Urothelium cell line (cell line): ENCODE data around the gene INSC.
"Not testable (repeated sequence)": the region's sequence is repeated elsewhere in the genome, so short reads cannot be mapped to it uniquely, and the experiment has no call there.

Source experiments
- DNase-seq: peaks from one replicate; pipeline ENCODE4 v3.0.0; 2011; ENCODE audit warnings: low spot score, mixed read lengths
- FAIRE-seq: peaks from 2 replicates; lab custom pipeline; 2011; peaks lifted over from hg19 to GRCh38; lab: Jason Lieb, UNC

The INSC gene

DNA sequence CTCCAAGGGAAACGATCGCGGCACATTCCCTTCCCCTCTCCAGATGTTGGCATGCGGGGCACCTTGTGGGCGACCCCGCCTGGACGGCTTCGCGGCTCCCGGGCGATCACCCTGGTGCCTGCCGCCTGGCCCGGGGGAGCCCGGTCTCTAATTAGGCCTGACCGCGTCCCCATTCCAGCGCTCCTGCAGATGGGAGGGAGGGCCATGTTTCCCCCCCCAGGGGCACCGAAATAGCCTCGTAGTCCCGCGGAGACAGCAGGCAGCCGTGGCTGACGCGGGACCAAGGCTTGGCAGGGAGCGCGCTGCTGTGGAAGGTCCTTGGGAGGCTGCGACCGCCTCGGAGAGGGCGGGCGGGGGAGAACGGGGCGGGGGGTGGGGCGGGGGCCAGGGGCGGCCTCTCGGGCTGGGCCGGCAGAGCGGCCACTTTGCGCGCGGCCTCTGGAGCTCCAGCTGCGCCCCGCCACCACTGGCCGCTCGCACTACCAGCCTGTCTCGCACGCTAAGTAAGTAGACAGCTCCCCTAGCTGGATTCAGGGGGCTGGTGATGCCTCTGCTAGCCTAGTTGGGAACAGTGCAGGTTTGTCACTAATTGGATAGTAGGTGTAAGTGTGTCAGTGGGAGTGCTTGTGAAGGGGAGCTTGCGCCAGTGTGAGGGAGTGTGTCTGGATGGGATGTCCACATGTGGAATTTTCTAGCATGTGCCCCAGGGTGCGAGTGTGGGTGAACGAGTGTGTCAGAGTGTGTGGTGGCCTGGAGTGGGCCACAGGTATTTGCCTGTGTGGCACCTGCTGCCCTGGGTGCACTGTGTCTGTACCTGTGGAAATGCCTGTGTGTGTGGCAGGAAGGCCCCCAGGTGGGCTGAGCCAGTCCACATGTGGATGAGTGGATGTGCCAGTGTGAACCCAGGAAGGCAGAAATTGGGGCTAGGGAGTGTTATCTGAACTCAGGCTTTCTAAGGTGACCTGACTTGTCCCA, at the start of gene INSC:
Gene INSC, plus strand, starts transcription at position 423 of the 975 bp plus-strand sequence. CDS start 34,252 bp downstream, outside the sequence.
- DNase-seq = no peak

DNA sequence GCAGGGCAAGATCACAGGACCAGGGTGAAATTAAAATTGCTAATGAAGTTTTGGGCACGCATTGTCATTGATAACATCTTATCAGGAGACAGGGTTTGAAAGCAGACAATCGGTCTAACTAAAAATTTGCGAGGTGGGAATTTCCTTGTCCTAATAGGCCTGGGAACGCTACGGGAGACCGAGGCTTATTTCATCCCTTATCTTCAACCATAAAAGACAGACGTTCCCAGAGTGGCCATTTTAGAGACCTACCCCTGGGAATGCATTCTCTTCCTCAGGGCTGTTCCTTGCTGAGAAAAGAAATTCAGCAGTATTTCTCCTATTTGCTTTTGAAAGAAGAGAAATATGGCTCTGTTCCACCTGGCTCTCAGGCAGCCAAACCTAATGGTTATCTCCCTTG, 45.0 kb upstream of the INSC start:
- DNase-seq, FAIRE-seq: not testable (repeated sequence)

More for the DNA sequence above, at the start of gene INSC:
- FAIRE-seq = peak; percentile 27

DNA sequence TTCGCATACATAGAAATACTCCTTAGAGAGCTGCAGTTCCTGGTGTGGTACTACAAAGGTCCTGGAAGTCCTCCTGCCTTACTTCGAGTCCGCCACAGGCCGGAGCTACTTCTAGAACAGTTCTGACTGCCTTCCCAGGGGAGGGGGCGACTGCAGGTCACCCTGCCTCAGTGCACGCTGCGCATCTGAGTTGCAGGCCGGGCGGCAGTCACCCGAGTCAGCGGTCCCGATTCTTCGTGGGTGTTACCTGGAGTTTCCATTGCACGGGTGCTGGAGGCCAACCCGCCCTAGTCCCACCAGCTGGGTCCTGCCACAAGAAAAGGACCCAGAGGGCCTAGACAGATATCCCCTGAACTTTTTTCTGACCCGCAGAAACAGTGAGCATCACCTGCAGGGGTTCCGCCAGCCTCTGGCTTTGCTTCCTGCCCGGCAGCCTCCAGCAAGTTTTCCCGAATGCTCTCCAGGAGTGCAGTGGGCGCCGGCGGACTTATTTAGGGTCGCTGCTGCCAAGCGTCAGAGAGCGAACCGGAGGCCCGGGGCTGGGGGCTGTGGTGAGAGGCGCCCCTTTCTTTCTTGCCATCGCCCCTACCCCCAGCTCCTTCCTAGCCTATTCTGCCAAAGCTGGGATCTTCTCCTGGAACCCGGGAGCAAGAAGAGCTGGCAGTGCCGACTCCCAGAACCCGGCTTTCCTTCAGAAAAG, 43.0 kb upstream of the INSC start:
- DNase-seq (no peak), FAIRE-seq (no peak)

GRCh38 chr11:15072551-15073143, 42.1 kb upstream of the INSC start:
- DNase-seq (no peak), FAIRE-seq (no peak)

GRCh38 chr11:15073361-15074205, 41.1 kb upstream of the INSC start, which contains the start of gene CALCB:
Gene CALCB (plus strand): TSS chr11:15073593. CDS start chr11:15074719, 1,126 bp downstream.
- FAIRE-seq = no peak
- DNase-seq = no peak

- FAIRE-seq (peak; percentile 86), DNase-seq (peak; percentile 67)
Observed at GRCh38 chr11:15074206-15075161, 40.2 kb upstream of the INSC start.

DNA sequence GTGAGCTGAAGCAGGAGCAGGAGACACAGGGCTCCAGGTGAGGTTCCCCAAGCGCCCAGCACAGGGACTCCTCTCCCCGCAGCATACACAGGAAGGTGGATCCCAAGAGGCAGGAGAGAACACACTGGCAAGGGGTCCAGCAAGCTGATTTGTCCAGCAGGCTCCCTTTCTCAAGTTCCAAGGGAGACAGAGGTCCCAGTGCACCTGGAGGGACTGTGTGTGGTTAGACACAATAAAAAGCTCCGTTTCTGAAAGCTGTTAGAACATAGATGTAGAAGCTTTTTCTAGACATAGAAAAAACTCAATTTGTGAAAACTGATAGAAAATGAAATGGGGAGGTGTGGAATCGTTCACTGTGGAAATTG, 39.6 kb upstream of the INSC start:
- no peak for FAIRE-seq

GRCh38 chr11:15091175-15091574, 23.5 kb upstream of the INSC start:
- no peak for FAIRE-seq
- DNase-seq = no peak

More for the DNA sequence above, 39.6 kb upstream of the INSC start:
- DNase-seq = no peak

DNA sequence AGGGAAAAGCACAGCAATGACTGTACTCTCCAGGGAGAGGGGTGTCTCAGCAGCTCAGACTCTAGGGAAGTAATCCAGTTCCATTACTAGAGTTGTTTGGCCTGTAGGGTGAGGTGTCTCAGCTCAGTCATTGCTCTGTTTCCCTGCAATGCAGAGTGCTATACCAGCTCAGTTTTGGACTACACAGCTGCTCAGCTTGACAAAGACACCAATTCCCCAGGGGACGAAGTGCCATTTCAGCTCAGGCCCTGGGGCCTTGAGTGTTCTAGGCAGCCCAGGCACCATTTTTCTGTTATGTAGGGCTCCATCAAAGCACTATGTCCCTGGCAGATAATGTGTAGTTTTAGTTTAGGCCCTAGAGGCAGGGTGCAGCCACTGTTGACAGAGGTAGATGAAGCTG, 23.1 kb upstream of the INSC start:
- no peak for DNase-seq
- no peak for FAIRE-seq

GRCh38 chr11:15093432-15093831, 21.3 kb upstream of the INSC start:
- FAIRE-seq (no peak), DNase-seq (no peak)

DNA sequence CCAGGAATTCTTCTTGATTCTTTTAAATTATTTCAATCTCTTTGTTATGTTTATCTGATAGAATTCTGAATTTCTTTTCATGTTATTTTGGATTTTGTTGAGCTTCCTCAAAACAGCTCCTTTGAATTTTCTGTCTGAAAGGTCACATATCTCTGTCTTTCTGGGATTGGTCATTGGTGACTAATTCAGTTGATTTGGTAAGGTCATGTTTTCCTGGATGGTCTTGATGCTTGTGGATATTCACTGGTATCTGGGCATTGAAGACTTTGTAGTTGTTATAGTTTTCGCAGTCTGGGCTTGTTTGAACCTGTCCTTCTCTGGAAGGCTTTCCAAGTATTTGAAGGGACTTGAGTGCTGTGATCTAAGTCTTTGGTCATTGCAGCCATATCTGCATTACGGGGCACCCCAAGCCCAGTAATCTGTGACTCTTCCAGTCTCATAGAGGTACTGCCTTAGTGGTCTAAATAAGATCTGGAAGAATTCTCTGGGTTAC, 18.9 kb upstream of the INSC start:
- no peak for DNase-seq
- FAIRE-seq = no peak

DNA sequence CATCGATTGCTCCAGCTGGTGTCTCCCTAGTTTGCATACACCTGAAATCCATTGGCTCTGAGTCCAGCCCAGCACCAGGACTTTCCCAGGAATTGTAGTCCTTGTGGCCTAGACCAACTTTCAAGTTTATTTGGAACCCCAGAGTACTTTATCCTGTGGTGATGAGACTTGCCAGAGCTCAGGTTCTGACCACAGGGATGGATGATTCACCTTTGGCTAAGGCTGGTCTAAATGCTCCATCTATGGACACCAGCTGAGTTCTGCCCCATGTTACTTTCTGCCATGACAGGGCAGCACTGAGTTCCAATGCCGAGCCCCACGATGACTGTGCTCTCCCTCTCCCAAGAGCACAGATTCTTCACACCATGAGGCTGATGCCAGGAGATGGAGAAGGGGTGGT, 17.3 kb upstream of the INSC start:
- DNase-seq = no peak
- no peak for FAIRE-seq

- DNase-seq (no peak), FAIRE-seq (no peak)
Observed at GRCh38 chr11:15099267-15099666, 15.5 kb upstream of the INSC start.

DNA sequence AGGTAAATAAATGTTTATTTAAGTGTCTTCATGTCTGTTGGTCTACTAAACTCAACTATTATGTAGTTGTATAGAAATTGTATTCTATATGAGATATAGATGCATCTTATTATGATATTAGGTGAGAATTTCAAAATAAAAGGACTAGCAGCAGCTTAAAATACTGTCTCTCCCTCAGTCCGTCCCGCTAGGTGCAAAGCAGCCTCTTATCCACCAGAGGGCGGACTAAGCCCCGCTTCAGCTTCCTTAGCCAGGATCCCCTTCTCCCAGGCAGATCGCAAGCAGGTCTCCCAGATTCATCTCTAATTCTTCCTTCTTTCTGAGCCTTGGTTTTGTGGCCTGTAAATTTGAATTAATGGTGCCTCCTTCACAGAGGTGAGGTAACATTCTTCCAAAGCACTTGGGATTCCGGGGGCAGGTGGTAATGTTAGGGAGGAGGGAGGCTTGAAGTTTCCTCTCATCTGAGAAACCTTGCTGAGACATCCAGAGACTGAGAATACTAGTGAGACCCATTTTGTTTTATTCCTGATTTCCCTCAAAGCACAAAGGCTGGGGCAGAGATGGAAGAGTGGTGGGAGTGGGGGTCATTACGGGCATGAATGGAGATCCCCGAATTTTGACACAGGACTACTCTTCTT, 13.5 kb upstream of the INSC start:
- FAIRE-seq (no peak), DNase-seq (peak; percentile 72)

GRCh38 chr11:15104166-15104565, 10.6 kb upstream of the INSC start:
- no peak for DNase-seq
- FAIRE-seq = no peak

GRCh38 chr11:15106201-15106965, 8.3 kb upstream of the INSC start:
- DNase-seq = peak; percentile 46
- no peak for FAIRE-seq

DNA sequence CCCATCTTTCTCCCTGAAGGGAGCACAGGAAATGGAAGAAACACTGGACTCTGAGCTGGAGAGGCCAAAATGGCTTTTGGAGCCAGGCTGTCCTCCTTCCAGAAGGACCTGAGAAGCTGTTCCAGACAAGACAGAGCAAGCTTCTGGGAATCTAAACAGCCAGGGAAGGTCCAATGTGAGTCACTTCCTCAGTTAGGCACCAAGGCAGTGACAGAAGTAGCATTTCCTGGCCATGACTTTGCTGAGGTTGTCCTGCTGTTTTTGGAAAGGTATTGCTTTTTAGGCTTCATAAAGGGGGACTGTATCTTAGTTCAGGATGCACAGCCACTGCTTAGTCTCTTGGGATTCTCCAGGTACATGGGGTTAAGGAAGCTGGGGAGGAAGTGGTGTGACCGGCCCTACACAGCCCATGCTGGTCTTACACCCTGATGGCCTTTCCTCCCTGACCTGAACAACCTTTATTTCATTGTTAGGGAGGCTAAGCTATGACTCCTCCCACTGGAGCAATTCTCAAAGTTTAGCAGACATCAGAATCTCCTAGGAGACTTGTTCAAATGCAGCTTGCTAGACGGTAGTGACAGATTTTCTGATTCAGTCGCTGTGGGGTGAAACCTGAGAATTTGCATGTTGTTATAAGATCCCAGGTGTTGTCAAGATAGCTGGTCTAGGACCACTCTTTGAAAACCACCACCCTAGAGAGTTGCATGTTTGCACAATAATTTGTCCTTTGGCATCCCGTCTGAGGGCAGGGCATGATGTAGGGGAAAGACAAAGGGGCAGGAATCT, 6.8 kb upstream of the INSC start:
- FAIRE-seq (peak; percentile 61), DNase-seq (no peak)
